Testis (tissue), 2 donors: ENCODE data around the gene ANGPTL7.

Experiments used
- CTCF ChIP-seq, 3 experiments: fragments of 450-650 bp in 2 of 3; fragments of 200-600 bp in 1 of 3; sonication (generic) in 1 of 3; IDR thresholded peaks; one replicate each; pipeline ENCODE4 v1.5.1; 2016 to 2019; ENCODE audit warnings: antibody characterized with exemption in 3 of 3, mild to moderate bottlenecking in 2 of 3, moderate library complexity in 1 of 3
- POLR2A ChIP-seq: fragments of 450-650 bp; IDR thresholded peaks from one replicate; pipeline ENCODE4 v1.6.1; 2017; ENCODE audit warnings: antibody characterized with exemption, mild to moderate bottlenecking, moderate library complexity

- TF ChIP-seq CTCF (IDR thresholded peaks at IDR 0.05) (no peak), POLR2A (no peak)
These were observed 14.8 kb upstream of the ANGPTL7 start for GRCh38 chr1:11174261-11174942.
